AG04450 (cell line): Measurements from ENCODE around the gene TRIM75. TPM values are rescaled to one million over a fixed set of nuclear protein-coding genes. Genes with fewer than 3 reads are reported as not detected.
"Not testable (repeated sequence)": the region's sequence is repeated elsewhere in the genome, so short reads cannot be mapped to it uniquely, and the experiment has no call there.

Source experiments
- CTCF ChIA-PET: fragments of 300-600, 350-600 bp; formaldehyde crosslinking; extraction: SDS; loops from one replicate; lab custom pipeline; 2022; ENCODE audit warnings: antibody characterized with exemption, inconsistent platforms; lab: Charles Lee
- POLR2A ChIA-PET: fragments of 350-600 bp; formaldehyde crosslinking; extraction: SDS; loops from one replicate; lab custom pipeline; 2021; ENCODE audit warnings: antibody characterized with exemption, inconsistent platforms; lab: Yijun Ruan, JAX
- DNase-seq: peaks from one replicate; pipeline ENCODE4 v3.0.0-alpha.2; 2011; ENCODE audit warnings: low read depth, low spot score
- H3K27ac ChIP-seq: one replicate; pipeline ENCODE4 v1.5.1; 2012; ENCODE audit warnings: low read depth, low read length, control low read depth
- H3K27me3 ChIP-seq: one replicate; pipeline ENCODE4 v1.6.0; 2012; ENCODE audit warnings: low read length; ENCODE audit not compliant: control insufficient read depth, insufficient read depth
- H3K4me3 ChIP-seq: 2 replicates; pipeline ENCODE4 v1.5.1; 2011; ENCODE audit warnings: mild to moderate bottlenecking, low read depth, low read length, control low read depth
- H3K9me3 ChIP-seq: 2 replicates; pipeline ENCODE4 v1.5.1; 2012; ENCODE audit warnings: low read length; ENCODE audit not compliant: control insufficient read depth, insufficient read depth
- CTCF ChIP-seq: IDR thresholded peaks from 2 replicates; pipeline ENCODE4 v1.5.1; 2011; ENCODE audit warnings: low read depth, low read length, control low read depth, inconsistent platforms
- polyA plus RNA-seq: library from polyadenylated mRNA; depleted of rRNA; stranded (reverse); fragments of >200 nt; gene quantifications from 2 replicates; pipeline ENCODE4 v1.2.3, GENCODE V29; 2011

Gene TRIM75
- polyA plus RNA-seq, 1 experiment = not detected

- CTCF ChIA-PET = interaction anchor here (2.2 kb wide), 1 partner anchor 20 kb away, joined by 7 read pairs; no protein-coding TSS in a partner anchor
- TF ChIP-seq CTCF = no peak
- Histone ChIP-seq H3K27me3 (no peaks in the 10 kb centered on the region), H3K9me3 (no peaks in the 10 kb centered on the region), H3K27ac (no peak overlapping the region), H3K4me3 (no peak overlapping the region)
- no peak for DNase-seq
- POLR2A ChIA-PET = no interaction called here
These were observed 23.4 kb downstream of the TRIM75 start for GRCh38 chr4:165077034-165077578.

GRCh38 chr4:165079476-165079875, 25.8 kb downstream of the TRIM75 start:
- Histone ChIP-seq H3K9me3 (no peaks in the 10 kb centered on the region), H3K27me3 (no peaks in the 10 kb centered on the region), H3K4me3 (no peak overlapping the region), H3K27ac (no peak overlapping the region)
- ChIA-PET POLR2A (no interaction called here), CTCF (interaction anchor here (1.1 kb wide), 1 partner anchor 17 kb away, joined by 3 read pairs; no protein-coding TSS in a partner anchor)
- no peak for TF ChIP-seq CTCF
- DNase-seq = no peak

- POLR2A ChIA-PET, H3K4me3 ChIP-seq: not testable (repeated sequence)
- CTCF ChIA-PET = interaction anchor here (0.6 to 3.7 kb wide), 3 partner anchors 12 to 317 kb away, joined by 3 to 14 read pairs (median 4); no protein-coding TSS in a partner anchor
These were observed 31.1 kb downstream of the TRIM75 start for GRCh38 chr4:165084787-165085186.

GRCh38 chr4:165085946-165086345, 32.3 kb downstream of the TRIM75 start:
- H3K4me3 ChIP-seq = no peak overlapping the region
- no peaks in the 10 kb centered on the region for H3K9me3 ChIP-seq
- DNase-seq = no peak
- no peak overlapping the region for H3K27ac ChIP-seq
- CTCF ChIA-PET = interaction anchor here (0.6 to 3.7 kb wide), 4 partner anchors 11 to 1530 kb away, joined by 3 to 14 read pairs (median 4); no protein-coding TSS in a partner anchor
- no peak for TF ChIP-seq CTCF
- POLR2A ChIA-PET = no interaction called here
- no peaks in the 10 kb centered on the region for H3K27me3 ChIP-seq

More at GRCh38 chr4:165084787-165085186, 31.1 kb downstream of the TRIM75 start:
- not testable (repeated sequence) for H3K27me3 ChIP-seq, DNase-seq, H3K27ac ChIP-seq, H3K9me3 ChIP-seq

GRCh38 chr4:165088366-165088765, 34.7 kb downstream of the TRIM75 start:
- no peak for TF ChIP-seq CTCF
- no peak overlapping the region for H3K4me3 ChIP-seq
- no peak for DNase-seq
- ChIA-PET POLR2A (no interaction called here), CTCF (interaction anchor here (3.7 kb wide), 1 partner anchor 8 kb away, joined by 14 read pairs; no protein-coding TSS in a partner anchor)
- no peaks in the 10 kb centered on the region for H3K9me3 ChIP-seq
- no peaks in the 10 kb centered on the region for H3K27me3 ChIP-seq
- no peak overlapping the region for H3K27ac ChIP-seq

- H3K27ac ChIP-seq, H3K9me3 ChIP-seq, POLR2A ChIA-PET, H3K4me3 ChIP-seq, DNase-seq, H3K27me3 ChIP-seq: not testable (repeated sequence)
- CTCF ChIA-PET = interaction anchor here (1.0 kb wide), 1 partner anchor 324 kb away, joined by 7 read pairs; no protein-coding TSS in a partner anchor
These were observed 38.5 kb downstream of the TRIM75 start for GRCh38 chr4:165092187-165092586.
